Measurements from ENCODE around the gene PRKCH.
"Not testable (repeated sequence)": the region's sequence is repeated elsewhere in the genome, so short reads cannot be mapped to it uniquely, and the experiment has no call there.

Gene PRKCH

DNA sequence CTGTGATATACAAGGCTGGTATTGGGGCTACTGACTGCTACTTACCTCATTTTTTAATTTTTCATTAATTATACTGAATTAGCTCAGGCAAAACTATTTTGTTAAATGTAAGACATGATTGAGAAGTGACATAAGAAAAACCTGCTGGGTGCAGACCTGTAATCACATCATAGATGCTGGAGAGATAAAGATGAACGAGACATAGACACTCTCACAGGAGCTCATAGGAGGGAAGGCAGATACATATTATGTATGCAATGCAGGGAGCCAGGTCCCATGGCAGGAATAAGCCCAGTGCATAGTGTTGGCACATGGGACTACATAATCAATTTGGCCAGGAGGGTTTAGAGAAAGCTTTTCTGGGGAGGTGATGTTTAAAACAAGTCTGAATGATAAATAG lies 74.9 kb downstream of the PRKCH start:
- Mint-ChIP-seq H3K4me1 (ENCODE audit: low read depth) (peaks cover 72% of the 10 kb centered on the region), H3K9me3 (ENCODE audit: low read depth) (no peaks in the 10 kb centered on the region), H3K27ac (peak overlapping the region; percentile 91), H3K36me3 (peaks cover 21% of the 10 kb centered on the region), H3K27me3 (no peaks in the 10 kb centered on the region), H3K4me3 (peak overlapping the region; percentile 66)

GRCh38 chr14:61396694-61397093 lies 75.3 kb downstream of the PRKCH start:
- Mint-ChIP-seq H3K4me3 (peak overlapping the region; percentile 66), H3K9me3 (ENCODE audit: low read depth) (no peaks in the 10 kb centered on the region), H3K4me1 (ENCODE audit: low read depth) (peaks cover 76% of the 10 kb centered on the region), H3K27me3 (no peaks in the 10 kb centered on the region), H3K36me3 (peaks cover 23% of the 10 kb centered on the region), H3K27ac (peak overlapping the region; percentile 91)

DNA sequence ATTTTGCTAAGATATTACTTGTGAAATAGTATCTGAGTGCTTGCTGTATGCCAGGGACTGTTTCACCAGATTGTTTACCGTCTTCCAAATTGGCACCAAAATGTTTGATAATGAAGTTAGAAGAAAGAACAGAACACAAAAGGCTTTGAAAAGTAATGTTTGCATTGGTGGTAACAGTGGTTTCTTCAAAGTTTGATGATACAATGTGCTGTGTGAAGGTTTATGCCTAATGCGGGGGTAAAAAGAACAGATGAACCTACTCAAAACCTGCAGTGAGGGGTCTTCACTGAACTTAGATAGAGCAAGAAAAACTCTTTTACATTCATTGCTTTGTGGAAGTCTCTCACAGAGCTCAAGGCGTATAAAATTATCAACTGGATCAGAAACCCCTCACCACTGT lies 76.2 kb downstream of the PRKCH start:
- H3K4me3 Mint-ChIP-seq, result peak overlapping the region; percentile 33
- peaks cover 81% of the 10 kb centered on the region for H3K4me1 Mint-ChIP-seq (ENCODE audit: low read depth)
- peak overlapping the region; percentile 91 for H3K27ac Mint-ChIP-seq
- no peaks in the 10 kb centered on the region for H3K27me3 Mint-ChIP-seq
- no peaks in the 10 kb centered on the region for H3K9me3 Mint-ChIP-seq (ENCODE audit: low read depth)
- H3K36me3 Mint-ChIP-seq, result peaks cover 23% of the 10 kb centered on the region

GRCh38 chr14:61398221-61398620 lies 76.8 kb downstream of the PRKCH start:
- H3K4me3 Mint-ChIP-seq, result peak overlapping the region; percentile 65
- no peaks in the 10 kb centered on the region for H3K27me3 Mint-ChIP-seq
- H3K4me1 Mint-ChIP-seq (ENCODE audit: low read depth), result peaks cover 83% of the 10 kb centered on the region
- H3K36me3 Mint-ChIP-seq, result peaks cover 17% of the 10 kb centered on the region
- H3K9me3 Mint-ChIP-seq (ENCODE audit: low read depth), result no peaks in the 10 kb centered on the region
- H3K27ac Mint-ChIP-seq, result peak overlapping the region; percentile 91

GRCh38 chr14:61399365-61399764 lies 78.0 kb downstream of the PRKCH start:
- Mint-ChIP-seq H3K4me1 (ENCODE audit: low read depth) (peaks cover 88% of the 10 kb centered on the region), H3K9me3 (ENCODE audit: low read depth) (no peaks in the 10 kb centered on the region), H3K27me3 (no peaks in the 10 kb centered on the region), H3K36me3 (peaks cover 16% of the 10 kb centered on the region), H3K4me3 (peak overlapping the region; percentile 38), H3K27ac (peak overlapping the region; percentile 91)

DNA sequence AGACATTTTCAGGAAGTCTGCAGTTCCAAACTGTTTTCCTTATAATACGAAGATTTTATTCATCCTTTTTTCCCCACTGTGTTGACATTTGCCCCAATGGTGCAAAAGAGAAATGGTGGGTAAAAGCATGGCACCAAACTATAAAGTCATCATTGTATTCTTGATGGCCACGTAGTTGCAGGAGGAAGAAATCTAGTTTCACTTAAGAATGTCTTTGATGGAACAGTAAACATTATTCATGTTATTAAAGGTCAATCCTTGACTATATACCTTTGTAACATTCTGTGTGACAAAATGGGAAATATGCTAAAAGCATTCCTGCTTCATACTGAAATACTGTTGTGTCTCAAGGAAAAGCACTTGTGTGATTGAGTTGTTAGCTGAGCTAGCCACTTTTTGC lies 80.1 kb downstream of the PRKCH start:
- H3K27ac Mint-ChIP-seq, result peak overlapping the region; percentile 91
- peak overlapping the region; percentile 17 for H3K4me3 Mint-ChIP-seq
- peaks cover 88% of the 10 kb centered on the region for H3K4me1 Mint-ChIP-seq (ENCODE audit: low read depth)
- no peaks in the 10 kb centered on the region for H3K9me3 Mint-ChIP-seq (ENCODE audit: low read depth)
- H3K36me3 Mint-ChIP-seq, result peaks cover 10% of the 10 kb centered on the region
- no peaks in the 10 kb centered on the region for H3K27me3 Mint-ChIP-seq

DNA sequence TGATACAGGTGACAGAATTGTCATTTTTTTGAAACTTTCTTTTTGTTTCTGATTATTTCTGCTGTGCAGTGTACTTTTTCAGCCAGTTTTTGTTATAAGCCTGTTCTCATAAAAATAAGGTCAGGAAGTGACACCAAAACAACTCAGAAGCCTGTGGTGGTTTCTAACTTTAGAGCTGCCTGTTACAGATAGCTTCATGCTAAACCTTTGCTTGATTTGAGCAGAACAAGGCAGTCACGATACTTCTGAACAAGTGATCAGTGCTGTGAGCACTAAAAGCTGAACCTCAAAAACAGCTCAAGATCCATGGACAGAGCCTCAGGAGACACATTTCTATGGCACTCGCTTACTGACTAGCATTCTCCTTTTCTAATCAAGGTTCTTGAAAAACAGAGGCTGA lies 82.0 kb downstream of the PRKCH start:
- H3K4me1 Mint-ChIP-seq (ENCODE audit: low read depth), result peaks cover 88% of the 10 kb centered on the region
- H3K4me3 Mint-ChIP-seq, result peak overlapping the region; percentile 68
- no peaks in the 10 kb centered on the region for H3K9me3 Mint-ChIP-seq (ENCODE audit: low read depth)

DNA sequence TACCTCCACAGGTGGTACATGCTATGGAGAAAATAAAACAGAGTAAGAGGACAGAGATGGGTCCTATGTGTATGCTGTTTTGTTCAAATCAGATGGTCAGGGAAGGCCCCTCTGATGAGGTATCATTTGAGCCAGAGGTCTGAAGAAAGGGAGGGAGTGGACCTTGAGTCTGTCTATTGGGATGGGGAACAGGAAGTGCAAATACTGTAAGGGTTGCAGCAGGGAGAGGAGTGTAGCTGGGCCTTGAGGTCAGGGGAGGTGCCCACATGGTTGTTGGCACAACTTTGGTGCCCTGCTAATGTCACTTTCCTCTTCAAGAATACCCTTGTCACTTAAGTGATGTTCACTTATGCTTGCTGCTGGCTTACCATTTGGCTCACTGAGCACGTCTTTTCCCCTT lies 83.3 kb downstream of the PRKCH start:
- Mint-ChIP-seq H3K36me3 (peaks cover 8% of the 10 kb centered on the region), H3K27me3 (no peaks in the 10 kb centered on the region), H3K9me3 (ENCODE audit: low read depth) (no peaks in the 10 kb centered on the region), H3K4me3 (peak overlapping the region; percentile 31), H3K27ac (peak overlapping the region; percentile 90), H3K4me1 (ENCODE audit: low read depth) (peaks cover 88% of the 10 kb centered on the region)

More for the DNA sequence above, 82.0 kb downstream of the PRKCH start:
- Mint-ChIP-seq H3K27me3 (no peaks in the 10 kb centered on the region), H3K27ac (peak overlapping the region; percentile 95), H3K36me3 (peaks cover 6% of the 10 kb centered on the region)

DNA sequence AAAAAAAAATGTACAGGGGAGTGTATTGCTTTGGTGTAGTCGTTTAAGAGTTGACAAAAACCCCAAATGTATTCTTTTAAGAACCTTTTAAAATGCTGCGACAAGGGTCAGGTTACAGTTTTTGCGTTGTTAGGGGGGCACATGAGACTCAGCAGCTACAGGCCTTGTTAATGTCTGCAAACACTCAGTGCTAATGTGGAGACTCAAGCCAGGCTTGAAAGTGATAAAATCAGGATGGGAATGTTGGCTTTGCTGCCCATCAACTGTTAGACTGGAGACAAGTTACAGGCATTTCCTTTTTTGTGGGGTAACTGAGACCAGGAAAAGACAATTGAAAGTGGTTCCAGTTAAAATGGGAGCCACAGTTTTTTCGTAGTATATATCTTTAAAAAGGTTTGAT lies 84.8 kb downstream of the PRKCH start:
- Mint-ChIP-seq H3K36me3 (peaks cover 14% of the 10 kb centered on the region), H3K9me3 (ENCODE audit: low read depth) (no peaks in the 10 kb centered on the region), H3K27me3 (no peaks in the 10 kb centered on the region), H3K4me1 (ENCODE audit: low read depth) (peaks cover 77% of the 10 kb centered on the region), H3K27ac (peak overlapping the region; percentile 84), H3K4me3 (peak overlapping the region; percentile 62)

DNA sequence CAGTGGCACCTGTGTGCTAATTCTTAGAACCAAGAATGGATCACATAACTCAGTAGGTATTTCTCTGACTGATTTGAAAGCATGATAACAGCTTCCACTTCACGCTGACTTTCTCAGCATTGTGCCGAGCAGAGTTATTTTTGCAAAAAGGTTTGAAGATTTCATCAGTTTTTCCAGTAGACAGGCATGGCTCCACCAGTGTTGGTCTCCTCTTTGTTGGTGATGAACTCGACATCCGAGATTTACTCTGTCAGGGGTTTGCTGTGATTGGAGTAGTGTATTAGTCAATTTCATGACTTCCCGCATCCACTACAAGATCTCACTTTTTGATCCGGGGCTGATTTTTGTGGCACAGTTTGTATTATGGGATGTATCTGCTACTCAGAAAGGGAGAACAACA lies 85.3 kb downstream of the PRKCH start:
- Mint-ChIP-seq H3K4me3 (peak overlapping the region; percentile 62), H3K9me3 (ENCODE audit: low read depth) (no peaks in the 10 kb centered on the region), H3K27me3 (no peaks in the 10 kb centered on the region), H3K36me3 (peaks cover 15% of the 10 kb centered on the region), H3K27ac (peak overlapping the region; percentile 84), H3K4me1 (ENCODE audit: low read depth) (peaks cover 72% of the 10 kb centered on the region)

DNA sequence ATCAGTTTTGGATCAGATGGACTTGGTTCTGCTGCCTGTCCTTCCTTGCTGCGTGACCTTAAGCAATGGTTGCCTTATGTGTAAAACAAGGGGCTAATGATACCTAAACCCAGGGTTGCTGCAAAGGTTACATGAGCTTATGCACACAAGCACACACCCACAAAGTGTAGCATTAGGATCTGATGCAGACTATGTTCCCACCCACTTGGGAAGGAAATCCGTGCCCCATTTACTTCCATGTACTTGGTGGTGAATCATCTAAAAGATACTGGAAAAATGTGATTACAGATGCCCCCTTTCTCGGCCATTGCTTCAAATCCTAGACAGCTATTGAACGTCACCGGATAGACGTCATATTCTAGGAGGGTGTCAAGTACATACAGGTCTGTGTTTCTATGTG lies 87.1 kb downstream of the PRKCH start:
- Mint-ChIP-seq H3K9me3 (ENCODE audit: low read depth) (no peaks in the 10 kb centered on the region), H3K4me1 (ENCODE audit: low read depth) (peaks cover 62% of the 10 kb centered on the region), H3K27me3 (no peaks in the 10 kb centered on the region), H3K27ac (peak overlapping the region; percentile 14), H3K36me3 (peaks cover 14% of the 10 kb centered on the region), H3K4me3 (no peak overlapping the region)

DNA sequence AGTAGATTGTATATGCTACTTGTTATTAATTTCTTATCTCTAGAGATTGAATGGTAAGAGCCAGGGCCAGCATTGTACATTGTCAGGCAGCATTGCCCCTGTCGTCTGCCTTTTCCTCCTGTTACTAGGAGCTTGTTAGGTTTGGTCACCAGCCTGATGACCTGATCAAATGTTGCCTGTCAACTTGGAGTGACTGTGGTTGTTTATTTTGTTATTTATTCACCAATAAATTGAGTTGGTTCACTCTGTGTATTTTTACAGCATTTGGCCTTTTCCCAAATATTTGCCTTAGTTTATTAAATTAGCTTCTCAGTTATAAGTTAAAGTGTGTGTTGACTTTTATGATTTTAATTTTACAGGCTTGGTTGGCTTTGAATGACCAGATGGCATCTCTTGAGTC lies 88.4 kb downstream of the PRKCH start:
- Mint-ChIP-seq H3K27ac (peak overlapping the region; percentile 14), H3K4me3 (no peak overlapping the region), H3K9me3 (ENCODE audit: low read depth) (no peaks in the 10 kb centered on the region), H3K36me3 (peaks cover 12% of the 10 kb centered on the region), H3K4me1 (ENCODE audit: low read depth) (peaks cover 50% of the 10 kb centered on the region), H3K27me3 (no peaks in the 10 kb centered on the region)

DNA sequence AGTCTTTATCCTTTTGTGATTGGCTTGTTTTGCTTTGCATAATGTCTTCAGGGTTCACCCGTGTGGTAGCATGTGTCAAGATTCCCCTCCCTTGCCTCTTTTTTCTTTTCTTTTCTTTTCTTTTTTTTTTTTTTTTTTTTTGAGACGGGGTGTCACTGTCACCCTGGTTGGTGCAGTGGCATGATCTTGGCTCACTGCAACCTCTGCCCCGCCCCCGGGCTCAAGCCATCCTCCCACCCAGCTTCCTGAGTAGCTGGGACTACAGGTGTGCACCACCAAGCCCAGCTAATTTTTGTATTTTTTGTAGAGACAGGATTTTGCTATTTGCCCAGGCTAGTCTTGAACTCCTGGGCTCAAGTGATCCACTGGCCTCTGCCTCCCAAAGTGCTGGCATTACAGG lies 94.6 kb downstream of the PRKCH start:
- Mint-ChIP-seq H3K4me3 (peak overlapping the region; percentile 48), H3K27ac (peak overlapping the region; percentile 95)
- H3K4me1 Mint-ChIP-seq (ENCODE audit: low read depth); H3K9me3 Mint-ChIP-seq (ENCODE audit: low read depth); H3K36me3 Mint-ChIP-seq; H3K27me3 Mint-ChIP-seq: not testable (repeated sequence)

GRCh38 chr14:61416591-61416990 lies 95.2 kb downstream of the PRKCH start:
- Mint-ChIP-seq H3K36me3 (peaks cover 3% of the 10 kb centered on the region), H3K4me1 (ENCODE audit: low read depth) (no peaks in the 10 kb centered on the region), H3K4me3 (peak overlapping the region; percentile 48), H3K9me3 (ENCODE audit: low read depth) (no peaks in the 10 kb centered on the region), H3K27me3 (no peaks in the 10 kb centered on the region), H3K27ac (peak overlapping the region; percentile 95)

DNA sequence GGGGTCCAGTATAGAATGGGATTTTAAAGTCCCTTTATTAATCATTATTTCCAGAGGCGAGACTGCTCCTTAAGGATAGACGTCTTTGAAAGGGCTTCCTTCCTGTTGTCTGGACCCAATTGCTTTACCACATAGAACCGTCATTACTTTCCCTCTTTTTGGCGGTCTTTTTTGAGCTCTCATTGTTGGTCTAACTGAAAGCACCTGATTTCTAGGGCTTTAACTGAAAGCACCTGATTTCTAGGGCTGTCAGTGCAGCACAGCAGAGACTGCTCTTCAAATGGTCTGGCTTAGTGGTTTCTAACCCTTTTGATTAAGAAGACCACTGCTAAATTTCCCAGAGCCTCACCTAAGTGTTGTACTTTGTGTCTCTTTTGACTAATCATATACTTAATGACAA lies 95.8 kb downstream of the PRKCH start:
- H3K9me3 Mint-ChIP-seq (ENCODE audit: low read depth), result no peaks in the 10 kb centered on the region
- no peaks in the 10 kb centered on the region for H3K27me3 Mint-ChIP-seq
- H3K4me3 Mint-ChIP-seq, result peak overlapping the region; percentile 33
- peak overlapping the region; percentile 95 for H3K27ac Mint-ChIP-seq
- H3K36me3 Mint-ChIP-seq, result peaks cover 3% of the 10 kb centered on the region
- peaks cover under 1% of the 10 kb centered on the region for H3K4me1 Mint-ChIP-seq (ENCODE audit: low read depth)

DNA sequence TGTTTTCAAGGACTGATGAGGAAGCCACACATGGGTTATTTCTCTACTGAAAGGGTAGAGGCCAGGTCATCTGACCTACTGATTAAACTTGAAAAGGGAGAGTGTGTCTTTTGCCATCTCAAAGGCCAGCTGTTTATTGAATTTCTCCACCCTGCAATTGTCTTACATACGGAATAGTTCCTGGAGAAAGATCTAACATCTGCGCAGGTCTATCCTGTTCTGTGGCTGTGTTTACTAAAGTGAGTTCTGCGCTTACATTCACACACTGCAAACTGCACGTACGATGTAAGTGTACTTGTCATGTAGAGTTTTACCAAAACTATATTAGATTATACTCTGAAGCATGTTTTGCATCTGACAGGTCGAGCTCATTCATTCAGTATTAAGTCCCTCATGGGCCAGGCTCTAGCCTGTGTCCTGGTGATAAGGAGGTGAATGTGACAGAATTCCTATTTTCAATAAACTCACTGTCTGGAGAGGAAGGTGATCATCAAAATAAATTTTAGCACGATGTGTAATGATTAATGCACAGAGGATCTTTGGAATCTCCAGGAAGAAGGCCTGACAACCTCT lies 96.6 kb downstream of the PRKCH start:
- peaks cover 9% of the 10 kb centered on the region for H3K4me1 Mint-ChIP-seq (ENCODE audit: low read depth)
- no peaks in the 10 kb centered on the region for H3K9me3 Mint-ChIP-seq (ENCODE audit: low read depth)
- H3K4me3 Mint-ChIP-seq, result peak overlapping the region; percentile 33
- peak overlapping the region; percentile 95 for H3K27ac Mint-ChIP-seq
- H3K27me3 Mint-ChIP-seq, result no peaks in the 10 kb centered on the region
- H3K36me3 Mint-ChIP-seq, result peaks cover 3% of the 10 kb centered on the region

All from activated naive CD8-positive, alpha-beta T cell (primary cell).